Loucy (cell line): ENCODE data around the gene CGB1.

Experiments
- EZH2phosphoT487 ChIP-seq: fragments of 200-600 bp; IDR thresholded peaks from 2 replicates; pipeline ENCODE4 v1.6.1; 2018; ENCODE audit warnings: antibody characterized with exemption, mild to moderate bottlenecking, moderate library complexity, borderline replicate concordance
- TF ChIP-seq, protein P1 (sequence below): fragments of 200-600 bp; sonication (generic); conservative IDR thresholded peaks from 2 replicates; pipeline ENCODE4 v1.5.1; 2014; ENCODE audit warnings: mild to moderate bottlenecking, antibody characterized with exemption, low read length

DNA sequence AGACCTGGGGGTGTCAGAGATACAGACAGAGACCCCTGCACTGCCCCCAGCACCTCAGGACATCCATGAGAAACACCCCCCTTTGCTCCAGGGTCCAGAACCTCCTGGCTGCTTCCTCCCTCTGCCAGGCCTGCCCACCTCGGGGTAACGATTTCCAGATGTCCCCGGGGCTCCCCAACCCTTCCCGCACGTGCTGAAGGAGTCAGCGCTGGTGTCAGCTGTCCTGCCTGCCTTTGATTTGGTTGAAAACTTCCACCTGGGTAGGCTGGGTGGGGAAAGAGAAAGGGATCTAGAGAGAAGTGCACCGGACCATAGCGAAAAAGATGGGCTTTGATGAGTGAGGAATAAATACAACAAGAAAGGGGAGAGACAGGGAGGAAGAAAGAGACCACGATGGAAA lies 22.4 kb upstream of the CGB1 start:
- TF ChIP-seq, protein P1, sequence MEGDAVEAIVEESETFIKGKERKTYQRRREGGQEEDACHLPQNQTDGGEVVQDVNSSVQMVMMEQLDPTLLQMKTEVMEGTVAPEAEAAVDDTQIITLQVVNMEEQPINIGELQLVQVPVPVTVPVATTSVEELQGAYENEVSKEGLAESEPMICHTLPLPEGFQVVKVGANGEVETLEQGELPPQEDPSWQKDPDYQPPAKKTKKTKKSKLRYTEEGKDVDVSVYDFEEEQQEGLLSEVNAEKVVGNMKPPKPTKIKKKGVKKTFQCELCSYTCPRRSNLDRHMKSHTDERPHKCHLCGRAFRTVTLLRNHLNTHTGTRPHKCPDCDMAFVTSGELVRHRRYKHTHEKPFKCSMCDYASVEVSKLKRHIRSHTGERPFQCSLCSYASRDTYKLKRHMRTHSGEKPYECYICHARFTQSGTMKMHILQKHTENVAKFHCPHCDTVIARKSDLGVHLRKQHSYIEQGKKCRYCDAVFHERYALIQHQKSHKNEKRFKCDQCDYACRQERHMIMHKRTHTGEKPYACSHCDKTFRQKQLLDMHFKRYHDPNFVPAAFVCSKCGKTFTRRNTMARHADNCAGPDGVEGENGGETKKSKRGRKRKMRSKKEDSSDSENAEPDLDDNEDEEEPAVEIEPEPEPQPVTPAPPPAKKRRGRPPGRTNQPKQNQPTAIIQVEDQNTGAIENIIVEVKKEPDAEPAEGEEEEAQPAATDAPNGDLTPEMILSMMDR, result no peak
- TF ChIP-seq EZH2phosphoT487, result no peak
